ENCODE data around the gene DENND4A.
A peak's percentile ranks its signal among the peaks of the same experiment; 100 is the strongest.

DENND4A gene

DNA sequence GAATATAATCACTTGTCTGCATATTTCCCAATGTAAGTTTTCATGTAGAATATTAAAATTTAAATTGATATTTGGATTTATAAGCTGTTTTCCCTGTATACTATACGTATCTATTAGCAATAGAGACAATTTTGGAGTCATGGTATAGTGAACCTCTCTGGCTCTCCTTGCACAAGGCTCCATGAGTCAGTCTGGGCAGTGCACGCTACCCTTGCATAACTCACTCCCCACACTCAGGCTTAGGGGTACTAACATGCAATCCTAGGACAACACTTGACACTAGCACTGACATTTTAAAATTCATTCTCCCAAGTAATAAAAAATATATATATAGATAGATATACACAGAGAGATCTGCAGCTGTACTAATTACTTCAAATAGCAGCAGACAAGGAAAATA is 131.2 kb downstream of the DENND4A start:
- DNase-seq: no peak

DNA sequence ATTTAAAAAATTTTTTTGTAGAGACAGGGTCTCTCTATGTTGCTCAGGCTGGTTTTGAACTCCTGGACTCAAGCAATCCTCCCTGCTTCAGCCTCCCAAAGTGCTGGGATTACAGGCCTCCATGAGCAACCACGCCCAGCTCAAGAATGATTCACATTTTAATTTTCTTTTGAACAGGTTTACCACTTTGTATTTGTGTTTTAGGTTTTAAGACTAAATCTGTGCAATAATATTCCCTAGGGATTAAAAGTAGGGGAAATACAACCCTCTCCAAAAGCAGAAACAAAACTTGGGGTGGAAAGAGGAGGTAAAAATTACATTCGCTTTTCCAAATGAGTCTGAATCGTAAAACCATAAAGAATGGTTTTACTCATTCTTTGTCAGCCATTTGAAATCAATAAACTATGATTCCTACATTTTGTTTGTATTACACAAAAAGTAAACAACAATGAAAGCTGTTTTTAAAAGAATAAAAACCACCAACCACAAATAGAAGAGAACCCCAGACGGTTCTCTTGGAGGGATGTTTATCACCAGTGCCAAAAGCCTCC is 132.5 kb downstream of the DENND4A start:
- no peak for DNase-seq

DNA sequence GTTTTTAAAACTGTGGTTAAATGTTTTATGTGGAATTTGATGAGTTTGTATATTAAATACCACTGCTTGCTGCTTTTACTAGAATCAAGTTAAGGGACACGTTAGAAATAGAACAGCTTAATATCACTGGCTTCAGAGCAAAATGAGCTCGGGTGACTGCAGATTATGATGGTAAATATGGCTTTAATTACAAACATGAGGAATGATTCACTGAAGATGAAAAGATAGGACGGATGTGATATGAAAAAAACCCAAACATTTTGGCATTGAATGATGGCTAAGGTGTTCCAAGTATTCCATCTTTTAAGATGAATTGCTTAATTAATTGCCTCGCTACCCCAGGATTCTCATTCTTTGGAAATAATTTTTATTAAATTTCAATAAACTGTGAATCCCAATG is 136.6 kb downstream of the DENND4A start:
- no peak for DNase-seq

DNA sequence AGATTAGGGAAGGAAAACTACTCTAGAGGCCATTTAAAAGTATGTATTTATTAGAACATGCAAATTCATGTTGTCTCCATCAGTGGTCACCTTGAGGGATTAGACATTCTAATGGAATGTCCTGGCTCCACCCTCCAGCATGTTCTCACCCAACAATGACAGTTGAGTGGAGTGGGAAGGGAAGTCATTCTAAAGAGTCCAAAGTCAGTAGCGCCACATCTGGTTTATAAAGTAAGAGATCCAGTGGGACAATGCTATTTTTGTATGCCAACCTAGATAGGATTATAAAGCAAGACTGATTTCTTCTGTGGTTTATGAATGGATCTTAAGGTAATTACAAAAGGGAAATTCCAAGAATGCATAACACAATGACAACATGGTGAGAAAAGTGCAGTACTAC is 137.1 kb downstream of the DENND4A start:
- DNase-seq: no peak

DNA sequence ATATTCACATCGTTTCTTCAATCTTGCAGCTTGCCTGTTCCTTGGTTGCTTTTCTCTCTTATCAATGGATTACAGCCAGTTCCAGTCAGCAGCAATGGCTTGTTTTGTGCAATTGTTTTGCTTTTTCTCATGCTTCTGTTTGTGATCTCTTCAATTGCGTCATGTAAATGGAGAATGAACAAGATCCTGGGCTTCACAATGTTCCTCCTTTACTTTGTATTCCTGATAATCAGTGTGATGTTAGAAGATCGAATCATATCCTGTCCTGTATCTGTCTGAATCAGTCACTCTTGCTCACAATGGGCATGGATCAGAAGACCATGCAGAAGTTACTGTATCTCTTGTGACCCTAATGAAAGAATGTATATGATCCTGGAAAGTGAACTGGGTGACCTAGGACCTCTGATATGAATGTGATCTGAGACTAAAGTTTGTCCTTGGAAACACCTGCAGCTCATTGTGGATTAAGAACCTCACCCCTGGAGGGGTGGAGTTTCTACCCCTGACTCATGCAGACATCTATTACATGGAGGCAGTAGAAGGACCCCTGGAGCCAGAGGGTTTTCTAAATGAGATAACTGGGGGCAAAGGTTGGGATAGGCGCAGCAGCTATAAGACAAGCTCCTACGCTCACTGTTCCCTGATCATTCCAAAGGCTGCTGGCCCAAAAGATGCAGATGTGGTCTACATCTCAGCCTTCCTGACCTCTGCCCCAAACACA is 138.1 kb downstream of the DENND4A start:
- DNase-seq: no peak

DNA sequence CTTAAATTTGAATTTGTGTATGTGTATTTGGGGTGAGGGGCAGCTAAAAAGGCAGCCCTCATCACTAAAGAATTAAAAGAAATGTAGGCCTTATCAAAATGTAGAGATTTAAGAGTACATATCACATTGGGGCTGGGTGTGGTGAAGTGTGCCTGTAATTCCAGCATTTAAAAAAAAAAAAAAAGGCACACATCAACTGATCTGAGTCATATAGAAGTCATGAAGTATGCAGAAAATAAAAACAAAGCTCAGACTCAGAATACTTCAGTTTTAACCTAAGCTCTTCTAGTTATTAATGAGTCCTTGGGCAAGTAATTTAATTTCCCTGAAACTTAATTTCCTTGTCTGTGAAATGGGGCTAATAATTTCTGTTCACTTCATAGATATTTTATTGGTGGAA is 138.8 kb downstream of the DENND4A start:
- DNase-seq: no peak

DNA sequence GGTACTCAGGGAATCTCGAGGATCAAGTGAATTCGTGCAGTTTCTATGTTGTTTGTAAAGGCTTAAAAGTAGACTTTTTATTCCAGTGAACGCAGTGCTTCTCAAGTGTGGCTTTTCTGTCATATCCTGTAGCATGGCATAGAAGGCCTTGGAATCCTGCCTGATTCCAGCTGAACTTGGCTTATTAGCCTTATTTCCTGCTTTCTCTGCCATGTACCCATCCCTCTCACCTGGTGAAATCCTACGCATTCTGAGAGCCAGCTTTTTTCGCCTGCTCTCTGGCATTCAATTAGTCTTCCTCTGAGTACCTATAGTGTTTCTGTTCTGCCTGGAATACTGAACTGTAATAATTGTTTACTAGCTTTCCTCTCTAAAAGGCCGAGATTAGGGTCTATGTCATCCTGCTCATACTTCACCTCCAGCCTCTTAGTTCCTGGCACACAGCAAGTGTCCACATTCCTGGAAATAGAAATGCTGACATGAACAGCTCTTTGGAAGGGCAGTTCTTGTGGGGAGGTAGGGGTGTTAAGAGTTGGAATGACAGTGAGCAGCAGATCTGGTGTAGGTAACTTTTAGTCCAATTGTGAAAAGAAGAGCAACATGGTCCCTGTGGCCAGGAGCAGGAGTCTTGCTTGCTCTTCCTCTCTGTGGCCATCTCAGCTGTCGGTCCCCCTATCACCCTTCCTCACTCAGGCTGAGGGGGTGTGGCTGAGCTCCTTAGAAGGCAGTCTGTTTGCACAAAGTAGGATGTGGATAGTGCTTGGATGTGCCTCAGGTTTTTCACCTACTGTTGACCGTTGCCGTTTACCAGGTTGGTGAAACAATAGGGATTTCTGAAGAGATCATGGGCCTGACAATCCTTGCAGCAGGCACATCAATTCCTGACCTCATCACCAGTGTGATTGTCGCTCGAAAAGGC is 140.0 kb downstream of the DENND4A start:
- DNase-seq: no peak

DNA sequence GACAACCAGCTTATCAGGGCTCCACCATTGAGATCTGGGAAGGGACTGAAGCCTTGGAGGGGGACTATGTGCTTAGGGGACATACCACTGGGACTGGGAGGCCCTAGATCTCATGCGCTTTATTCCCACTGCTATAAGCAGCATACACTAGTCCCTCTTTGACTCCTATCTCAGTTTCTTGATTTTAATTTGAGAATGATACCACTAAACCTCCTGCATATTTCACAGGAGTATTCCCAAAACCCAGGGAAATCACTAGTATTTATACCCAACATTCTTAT is 141.1 kb downstream of the DENND4A start:
- no peak for DNase-seq

DNA sequence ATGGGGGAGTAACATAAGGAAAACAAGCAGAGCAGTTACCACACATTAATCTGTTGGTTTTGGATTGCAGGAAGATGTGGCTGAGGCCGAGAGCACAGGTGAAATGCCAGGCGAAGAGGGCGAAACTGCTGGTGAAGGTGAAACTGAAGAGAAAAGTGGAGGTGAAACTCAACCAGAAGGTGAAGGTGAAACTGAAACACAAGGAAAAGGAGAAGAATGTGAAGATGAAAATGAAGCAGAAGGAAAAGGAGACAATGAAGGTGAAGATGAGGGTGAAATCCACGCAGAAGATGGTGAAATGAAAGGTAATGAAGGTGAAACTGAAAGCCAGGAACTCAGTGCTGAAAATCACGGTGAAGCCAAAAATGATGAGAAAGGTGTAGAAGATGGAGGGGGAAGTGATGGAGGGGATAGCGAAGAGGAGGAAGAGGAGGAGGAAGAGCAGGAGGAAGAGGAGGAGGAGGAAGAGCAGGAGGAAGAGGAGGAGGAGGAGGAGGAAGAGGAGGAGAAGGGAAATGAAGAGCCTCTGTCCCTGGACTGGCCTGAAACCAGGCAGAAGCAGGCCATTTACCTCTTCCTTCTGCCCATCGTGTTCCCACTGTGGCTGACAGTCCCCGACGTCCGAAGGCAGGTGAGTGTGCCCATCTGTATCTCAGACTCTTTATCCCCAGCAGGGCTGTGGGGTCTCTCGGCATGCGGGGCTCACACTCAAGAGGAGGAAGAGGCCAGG is 141.6 kb downstream of the DENND4A start:
- no peak for DNase-seq

DNA sequence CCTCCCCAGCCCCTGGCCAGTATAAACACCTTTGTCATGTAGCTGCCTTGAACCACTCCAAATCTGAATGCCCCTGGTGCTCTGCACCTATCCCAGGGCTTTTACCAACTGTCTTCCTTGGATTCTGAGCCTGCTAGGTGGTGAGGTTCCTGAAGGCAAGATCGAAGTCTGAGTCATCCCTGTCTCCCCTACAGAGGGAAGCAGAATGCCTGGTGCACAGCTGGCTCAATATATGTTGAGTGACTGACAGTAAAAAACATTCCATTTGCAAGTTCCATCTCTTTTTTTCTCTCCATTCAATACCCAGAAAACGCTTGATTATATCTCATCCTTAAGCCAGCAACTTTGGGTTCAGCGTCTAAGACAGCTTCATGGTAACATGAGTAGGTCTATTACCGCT is 145.6 kb downstream of the DENND4A start:
- DNase-seq: no peak

DNA sequence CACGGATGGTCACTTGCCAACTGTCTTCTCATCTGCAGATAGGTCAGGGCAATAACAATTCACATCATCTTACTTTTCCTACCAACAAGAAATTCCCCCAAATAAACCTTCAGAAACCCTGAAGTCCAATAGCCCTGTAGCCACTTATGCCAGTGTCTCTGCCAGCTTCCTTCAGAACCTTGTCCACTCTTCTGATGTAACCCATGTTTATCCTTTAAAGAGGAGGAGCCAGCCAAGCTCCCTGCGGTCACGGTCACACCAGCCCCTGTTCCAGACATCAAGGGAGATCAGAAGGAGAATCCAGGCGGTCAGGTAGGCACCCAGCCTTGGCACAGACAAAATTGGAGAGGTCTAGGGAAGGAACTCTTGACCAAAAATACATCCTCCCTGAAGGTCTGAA is 146.7 kb downstream of the DENND4A start:
- no peak for DNase-seq

DNA sequence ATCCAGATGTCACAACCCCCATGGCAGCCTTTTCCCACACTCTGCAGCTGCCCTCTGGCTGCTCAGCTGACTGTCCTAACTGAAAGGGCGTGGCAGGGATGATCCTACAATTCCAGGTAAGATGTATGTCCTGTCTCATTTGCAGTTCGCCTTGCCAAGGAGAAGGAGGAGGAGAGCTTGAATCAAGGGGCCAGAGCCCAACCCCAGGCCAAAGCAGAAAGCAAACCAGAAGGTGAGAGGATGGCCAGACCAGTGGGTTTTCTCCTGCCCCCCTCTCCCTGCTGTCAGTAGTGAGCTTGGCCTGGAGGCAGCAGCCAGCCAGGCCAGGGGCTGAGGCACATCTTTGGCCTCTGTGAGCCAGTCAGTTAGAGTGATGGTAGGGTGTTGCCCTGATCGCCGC is 147.8 kb downstream of the DENND4A start:
- DNase-seq: no peak

DNA sequence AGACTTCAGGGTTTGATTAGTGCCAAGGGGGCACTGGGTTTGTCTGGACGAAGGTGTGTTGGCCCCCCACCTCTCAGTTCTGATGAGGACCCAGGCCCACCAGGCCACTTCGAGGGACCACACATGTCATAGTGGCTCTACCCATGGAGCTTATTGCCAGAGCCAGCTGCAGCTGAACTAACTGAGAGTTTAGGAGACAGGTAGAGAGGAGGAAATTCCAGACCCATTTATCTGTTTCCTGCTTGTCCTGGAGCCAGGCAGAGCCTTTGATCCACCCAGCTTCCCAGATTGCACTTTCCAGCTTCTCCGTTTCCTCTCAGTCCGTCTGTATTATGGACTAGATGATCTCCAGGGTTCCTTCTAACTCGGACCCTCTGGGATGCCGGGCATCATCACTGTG is 149.5 kb downstream of the DENND4A start:
- DNase-seq: no peak

DNA sequence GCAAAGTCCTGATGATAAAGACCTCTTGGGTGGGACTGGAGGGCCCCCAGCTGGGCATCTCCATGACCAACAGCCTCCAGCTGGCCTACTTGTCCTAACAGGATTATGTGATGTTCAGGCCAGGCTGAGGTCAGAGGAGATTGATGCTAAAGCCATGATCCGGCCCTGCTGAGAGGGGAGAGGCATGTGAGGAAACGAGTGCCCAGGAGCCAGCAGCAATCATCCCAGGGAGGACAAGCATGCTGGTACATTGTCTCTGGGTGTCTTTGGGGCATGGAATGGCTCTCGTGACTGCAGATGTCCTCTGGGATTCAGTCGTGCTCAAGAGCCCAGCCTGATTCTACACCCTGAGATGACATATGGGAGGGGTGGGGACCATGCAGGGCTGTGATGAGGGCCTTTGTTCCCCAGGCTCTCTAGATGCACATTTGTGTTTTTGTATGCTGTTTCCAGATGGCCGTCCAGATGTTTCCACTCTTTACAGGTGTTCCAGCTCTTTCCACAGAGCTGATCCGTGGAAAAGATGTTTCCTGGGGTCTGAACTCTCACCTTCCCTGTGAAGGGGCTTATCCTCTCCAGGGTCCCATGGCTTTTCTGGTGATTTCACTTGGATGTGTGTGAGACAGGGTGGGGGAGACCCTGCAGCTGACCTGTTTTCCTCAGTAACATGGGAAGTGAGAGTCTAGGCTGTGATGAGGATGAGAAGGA is 150.2 kb downstream of the DENND4A start:
- peak in 2 of 3 experiments; percentile 0 to 47 for DNase-seq

DNA sequence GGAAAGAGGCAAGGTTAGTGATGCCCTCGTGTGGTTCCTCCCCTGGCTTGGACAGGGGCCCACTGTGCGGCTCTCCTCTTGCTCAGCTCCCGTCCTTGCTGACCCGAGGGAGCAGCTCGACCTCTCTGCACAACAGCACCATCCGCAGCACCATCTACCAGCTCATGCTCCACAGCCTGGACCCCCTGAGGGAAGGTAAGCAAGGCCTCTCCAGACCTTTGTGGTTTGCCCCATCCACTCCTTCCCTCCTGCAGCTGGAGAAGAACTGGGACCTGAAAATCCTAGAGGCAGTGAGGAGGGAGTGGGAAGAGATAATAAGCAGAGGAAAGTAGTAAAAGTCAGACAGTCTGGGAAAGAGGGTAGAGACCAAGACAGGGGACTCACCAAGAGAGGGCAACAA is 152.6 kb downstream of the DENND4A start:
- DNase-seq: no peak

DNA sequence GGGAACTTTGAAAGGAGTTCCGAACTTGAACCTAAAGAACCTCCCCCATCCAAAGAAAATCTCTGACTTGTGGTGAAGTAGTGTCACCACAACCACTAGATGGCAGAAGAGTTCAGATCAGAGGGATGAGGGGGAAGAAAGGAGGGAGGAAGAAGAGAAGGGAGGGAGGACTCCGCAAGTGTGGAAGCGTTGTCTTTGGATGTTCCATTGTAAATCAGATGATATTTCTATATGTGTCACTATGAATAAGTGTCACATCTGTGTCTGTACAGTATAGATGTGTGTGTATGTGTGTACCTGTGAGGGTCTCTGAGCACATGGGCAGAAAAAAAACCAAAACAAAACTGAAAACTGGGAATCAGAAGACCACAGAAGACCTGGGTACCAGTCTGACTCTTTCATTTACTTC is 153.4 kb downstream of the DENND4A start:
- DNase-seq: peak; percentile 56 to 91 (median 57)

DNA sequence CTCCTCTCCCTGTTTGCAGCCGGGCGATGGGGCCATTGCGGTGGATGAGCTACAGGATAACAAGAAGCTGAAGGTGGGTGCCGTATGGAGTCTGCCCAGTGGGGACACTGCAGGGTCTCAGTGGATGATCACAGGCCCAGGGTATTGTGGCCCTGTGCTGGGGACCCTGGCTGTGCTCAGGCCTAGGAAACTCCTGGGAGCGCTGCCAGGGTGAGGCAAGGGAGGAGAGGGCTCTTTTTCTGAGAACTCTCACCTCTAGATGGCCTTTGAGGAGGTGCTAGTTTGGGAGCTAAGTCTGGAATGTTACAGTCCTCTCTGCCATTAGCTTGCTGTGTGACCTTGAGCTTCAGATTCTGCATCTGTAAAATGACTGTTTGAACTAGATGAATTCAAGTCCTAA is 154.0 kb downstream of the DENND4A start:
- DNase-seq: no peak

DNA sequence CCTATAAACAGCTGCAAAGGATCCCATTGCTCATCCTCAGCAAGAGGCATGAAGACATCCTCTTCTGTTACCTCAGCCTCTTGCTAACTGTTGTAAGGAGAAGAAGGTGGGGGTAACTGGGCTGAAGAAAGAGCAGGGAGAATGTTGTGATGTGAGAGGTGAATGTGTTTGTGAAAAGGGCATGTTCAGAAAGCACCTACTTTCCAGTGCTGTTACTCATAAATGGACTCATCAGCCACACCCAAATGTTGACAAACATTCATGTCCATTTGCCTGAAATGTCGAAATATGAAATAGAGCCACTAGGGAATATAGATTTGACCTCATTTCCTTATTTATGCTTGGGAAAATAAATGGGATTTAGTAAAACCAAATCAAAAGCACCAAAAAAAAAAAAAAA is 157.7 kb downstream of the DENND4A start:
- DNase-seq: no peak

DNA sequence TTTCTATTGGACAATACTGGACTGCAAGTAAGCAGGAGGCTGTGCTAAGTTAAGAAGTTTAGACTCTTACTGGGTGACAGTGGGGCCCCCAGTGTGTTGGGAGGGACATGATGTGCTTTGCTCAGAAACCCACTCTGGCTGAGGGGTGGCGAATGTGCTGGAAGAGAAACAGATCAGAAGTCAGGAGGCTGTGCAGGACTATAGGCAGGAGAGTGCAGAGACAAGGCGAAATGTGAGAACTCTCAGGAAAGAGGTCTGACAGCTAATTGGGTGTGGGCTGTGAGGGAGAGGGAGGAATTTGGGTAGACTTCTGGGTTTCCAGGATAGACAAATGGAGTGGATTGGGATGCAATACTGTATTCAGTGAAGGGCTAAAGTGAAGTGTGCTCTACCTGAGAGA is 158.3 kb downstream of the DENND4A start:
- DNase-seq: no peak

DNA sequence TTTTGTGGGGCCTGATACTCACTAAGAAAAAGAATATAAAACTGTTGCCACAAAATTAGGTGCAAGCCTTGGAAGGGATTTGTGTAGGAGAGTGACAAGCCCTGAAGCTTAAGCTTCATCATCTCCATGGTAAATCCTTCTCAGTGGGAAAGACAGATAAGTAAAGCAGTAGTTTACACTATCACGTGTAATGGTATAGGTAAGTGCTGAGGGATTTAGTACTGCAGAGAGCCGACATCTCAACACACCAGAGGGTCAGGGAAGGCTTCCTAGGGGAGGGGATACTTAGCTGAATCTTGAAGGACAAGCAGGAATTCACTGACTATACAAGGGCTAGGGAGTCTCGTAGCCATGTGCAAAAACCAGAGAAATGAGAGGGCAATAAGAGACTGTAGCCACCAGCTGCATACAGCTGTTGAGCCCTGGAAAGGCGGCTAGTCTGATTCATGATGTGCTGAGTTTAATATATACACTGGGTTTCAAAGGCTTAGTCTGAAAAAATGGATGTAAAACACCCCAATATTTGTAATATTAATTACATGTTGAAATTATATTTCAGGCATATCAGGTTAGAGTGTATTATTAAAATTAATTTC is 159.2 kb downstream of the DENND4A start:
- DNase-seq: no peak

DNA sequence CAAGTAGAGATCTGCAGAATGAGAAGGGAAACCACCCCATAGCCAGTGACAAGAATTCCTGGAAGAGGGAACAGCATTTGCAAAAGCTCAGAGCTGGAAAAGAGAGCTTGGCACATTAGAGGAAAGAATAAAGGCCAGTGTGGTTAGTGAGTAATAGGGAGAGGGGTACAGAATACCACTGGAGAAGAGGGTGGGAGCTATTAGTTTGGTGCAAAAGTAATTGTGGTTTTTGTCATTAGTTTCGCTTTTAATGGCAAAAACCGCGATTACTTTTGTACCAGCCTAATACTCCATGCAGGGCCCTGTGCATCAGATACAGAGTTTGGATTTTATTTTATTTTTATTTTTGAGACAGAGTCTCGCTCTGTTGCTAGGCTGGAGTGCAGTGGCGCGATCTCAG is 160.6 kb downstream of the DENND4A start:
- no peak for DNase-seq

DNA sequence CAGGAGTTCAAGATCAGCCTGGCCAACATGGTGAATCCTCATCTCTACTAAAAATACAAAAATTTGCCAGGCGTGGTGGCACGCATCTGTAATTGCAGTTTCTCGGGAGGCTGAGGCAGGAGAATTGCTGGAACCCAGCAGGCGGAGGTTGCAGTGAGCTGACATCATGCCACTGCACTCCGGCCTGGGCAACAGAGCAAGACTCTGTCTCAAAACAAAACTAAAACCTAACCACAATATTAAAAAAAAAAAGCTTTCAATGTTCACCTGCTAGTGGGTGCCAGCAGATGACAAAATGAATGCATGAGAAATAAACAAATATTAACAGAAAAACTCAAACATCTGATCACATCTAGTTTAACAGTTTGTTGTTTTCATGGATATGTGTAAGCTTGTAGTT is 161.3 kb downstream of the DENND4A start:
- no peak for DNase-seq

DNA sequence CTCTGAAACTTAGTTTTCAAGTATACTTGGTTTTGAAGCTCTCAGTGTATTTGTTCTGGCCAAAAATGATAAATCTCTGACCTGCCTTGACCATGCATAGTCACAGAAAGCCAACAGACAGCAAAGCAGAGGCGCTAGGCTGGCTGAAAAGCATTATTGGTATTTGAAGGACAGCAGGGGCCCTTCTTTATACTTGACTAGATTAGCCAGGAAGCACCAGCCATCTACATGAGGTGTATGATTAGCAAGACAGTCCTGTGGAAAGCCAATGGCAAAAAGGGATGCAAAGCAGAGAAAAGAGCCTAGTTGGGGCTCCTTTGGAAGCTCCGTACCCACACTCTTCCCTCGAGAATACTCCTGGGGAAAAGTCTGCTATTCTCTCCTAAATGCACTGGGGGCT is 162.5 kb downstream of the DENND4A start:
- no peak for DNase-seq
